ENCODE measurements around the gene ATG16L1.

DNA sequence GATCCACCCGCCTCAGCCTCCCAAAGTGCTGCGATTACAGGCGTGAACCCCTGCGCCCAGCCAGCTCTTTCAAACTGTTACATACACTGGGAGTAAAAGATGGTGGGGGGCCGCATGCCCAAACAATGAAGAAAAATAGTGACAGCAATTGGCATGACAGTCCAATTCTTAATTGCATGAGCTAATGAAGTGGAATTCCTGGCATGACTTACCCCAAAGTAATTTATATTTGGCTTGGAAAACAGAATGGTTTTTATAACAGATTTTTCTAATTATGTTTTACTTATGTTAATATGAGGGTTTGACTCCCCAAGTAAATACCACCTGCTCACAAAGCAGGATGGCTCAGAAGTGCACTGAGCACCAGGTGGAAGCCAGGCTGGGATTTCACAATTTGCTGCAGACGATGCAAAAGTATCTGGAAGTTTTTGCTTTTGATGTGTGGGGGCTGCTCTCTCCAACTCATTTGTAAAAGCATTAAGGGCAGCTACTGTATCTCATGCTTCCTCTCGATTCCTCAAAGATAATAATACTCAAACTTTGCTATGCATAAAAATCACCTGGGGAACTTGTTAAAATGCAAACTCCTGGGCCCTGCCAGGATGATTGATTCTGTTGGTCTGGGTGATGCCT, 24.0 kb upstream of the ATG16L1 start:
- TF ChIP-seq POLR2A (IDR thresholded peaks at IDR 0.05), result no peak
- TF ChIP-seq, protein P1, sequence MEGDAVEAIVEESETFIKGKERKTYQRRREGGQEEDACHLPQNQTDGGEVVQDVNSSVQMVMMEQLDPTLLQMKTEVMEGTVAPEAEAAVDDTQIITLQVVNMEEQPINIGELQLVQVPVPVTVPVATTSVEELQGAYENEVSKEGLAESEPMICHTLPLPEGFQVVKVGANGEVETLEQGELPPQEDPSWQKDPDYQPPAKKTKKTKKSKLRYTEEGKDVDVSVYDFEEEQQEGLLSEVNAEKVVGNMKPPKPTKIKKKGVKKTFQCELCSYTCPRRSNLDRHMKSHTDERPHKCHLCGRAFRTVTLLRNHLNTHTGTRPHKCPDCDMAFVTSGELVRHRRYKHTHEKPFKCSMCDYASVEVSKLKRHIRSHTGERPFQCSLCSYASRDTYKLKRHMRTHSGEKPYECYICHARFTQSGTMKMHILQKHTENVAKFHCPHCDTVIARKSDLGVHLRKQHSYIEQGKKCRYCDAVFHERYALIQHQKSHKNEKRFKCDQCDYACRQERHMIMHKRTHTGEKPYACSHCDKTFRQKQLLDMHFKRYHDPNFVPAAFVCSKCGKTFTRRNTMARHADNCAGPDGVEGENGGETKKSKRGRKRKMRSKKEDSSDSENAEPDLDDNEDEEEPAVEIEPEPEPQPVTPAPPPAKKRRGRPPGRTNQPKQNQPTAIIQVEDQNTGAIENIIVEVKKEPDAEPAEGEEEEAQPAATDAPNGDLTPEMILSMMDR (IDR thresholded peaks at IDR 0.05), result no peak

Measured in esophagus squamous epithelium (tissue), 4 donors.